ENCODE measurements around the gene EPHA8.

DNA sequence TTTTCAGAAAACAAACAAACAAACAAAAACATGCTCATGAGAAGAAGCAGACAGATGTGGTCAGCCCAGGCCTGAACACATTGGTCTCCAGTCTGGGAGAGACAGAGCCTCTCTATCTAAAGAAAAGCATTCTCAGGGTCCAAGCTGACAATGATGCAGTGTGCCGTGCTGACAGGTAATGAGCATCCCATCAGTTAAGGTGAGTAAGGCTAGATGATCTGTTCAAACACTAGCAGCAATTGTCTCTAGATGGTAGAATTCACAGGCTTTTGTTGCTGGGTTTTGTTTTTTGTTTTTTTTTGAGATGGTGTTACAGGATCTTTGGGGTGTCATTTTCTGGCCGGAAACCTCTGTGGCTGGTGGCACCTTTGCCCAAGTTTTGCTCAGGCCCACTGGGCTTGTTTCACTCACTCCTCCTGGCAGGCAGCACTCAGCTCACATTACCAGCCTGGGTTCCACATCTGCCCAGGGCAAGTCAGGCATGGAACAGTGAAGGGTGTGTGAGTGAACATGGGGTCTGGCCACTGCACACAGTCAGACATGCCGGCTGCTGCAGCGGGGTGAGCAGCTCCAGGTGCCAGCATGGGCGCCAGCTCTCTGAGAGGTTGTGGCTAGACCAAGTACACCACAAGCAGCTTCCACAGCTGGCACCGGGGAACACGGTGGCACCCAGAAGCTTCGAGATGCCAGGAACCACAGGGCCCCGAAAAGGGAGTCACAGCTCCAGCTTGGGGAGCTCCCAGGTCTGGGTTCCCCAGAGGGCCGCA is 70.6 kb downstream of the EPHA8 start:
- no peak for TF ChIP-seq CTCF (IDR thresholded peaks at IDR 0.05)
- no peak for TF ChIP-seq MYBL2 (CRISPR knock-in tag; IDR thresholded peaks at IDR 0.05)
- no peak for TF ChIP-seq CREB1 (CRISPR knock-in tag; IDR thresholded peaks at IDR 0.05)
- TF ChIP-seq CBFB (CRISPR knock-in tag; IDR thresholded peaks at IDR 0.05; ENCODE audit: low read depth): no peak
- no peak for TF ChIP-seq MXD4 (CRISPR knock-in tag; IDR thresholded peaks at IDR 0.05; ENCODE audit: borderline replicate concordance)
- TF ChIP-seq ZNF232 (CRISPR knock-in tag; IDR thresholded peaks at IDR 0.05): no peak
- TF ChIP-seq, protein P1, sequence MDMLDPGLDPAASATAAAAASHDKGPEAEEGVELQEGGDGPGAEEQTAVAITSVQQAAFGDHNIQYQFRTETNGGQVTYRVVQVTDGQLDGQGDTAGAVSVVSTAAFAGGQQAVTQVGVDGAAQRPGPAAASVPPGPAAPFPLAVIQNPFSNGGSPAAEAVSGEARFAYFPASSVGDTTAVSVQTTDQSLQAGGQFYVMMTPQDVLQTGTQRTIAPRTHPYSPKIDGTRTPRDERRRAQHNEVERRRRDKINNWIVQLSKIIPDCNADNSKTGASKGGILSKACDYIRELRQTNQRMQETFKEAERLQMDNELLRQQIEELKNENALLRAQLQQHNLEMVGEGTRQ (CRISPR knock-in tag; IDR thresholded peaks at IDR 0.05): no peak
- no peak for TF ChIP-seq NR1H2 (CRISPR knock-in tag; IDR thresholded peaks at IDR 0.05)
- no peak for TF ChIP-seq SMAD3 (CRISPR knock-in tag; IDR thresholded peaks at IDR 0.05; ENCODE audit: borderline replicate concordance)
- TF ChIP-seq ZNF416 (CRISPR knock-in tag; IDR thresholded peaks at IDR 0.05): no peak
